ENCODE data around the gene BCAP31.
"Not testable (repeated sequence)": the region's sequence is repeated elsewhere in the genome, so short reads cannot be mapped to it uniquely, and the experiment has no call there.

Gene BCAP31

DNA sequence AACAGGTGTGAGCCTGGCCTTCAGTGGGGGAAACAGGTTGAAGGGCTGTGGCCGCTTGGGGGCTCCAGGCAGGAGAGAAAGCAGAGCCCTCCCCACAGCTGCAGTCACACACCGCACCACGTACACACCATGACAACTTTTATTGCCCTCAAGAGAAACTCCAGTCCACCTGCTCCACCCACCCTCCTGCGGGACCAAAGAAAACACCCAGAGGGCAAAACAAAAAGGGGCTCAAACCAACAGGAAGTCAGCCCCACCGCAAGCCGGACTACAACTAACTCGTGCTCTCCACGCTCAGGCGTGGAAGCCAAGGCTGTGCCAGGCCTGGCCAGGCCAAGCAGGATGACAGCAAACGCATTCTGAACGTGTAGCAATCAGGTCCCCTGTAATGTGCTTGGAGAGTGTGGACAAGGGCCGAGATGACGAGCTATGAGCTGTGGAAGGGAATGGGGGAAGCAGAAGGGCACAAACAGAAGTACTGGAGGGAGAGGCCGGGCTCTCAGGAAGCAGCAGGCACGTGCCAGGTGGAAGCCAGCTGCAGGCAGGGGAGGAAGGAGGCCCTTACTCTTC, 23.7 kb downstream of the BCAP31 start:
- Histone ChIP-seq H3K27ac (ENCODE audit: low read depth, low read length) (peak overlapping the region; percentile 81), H3K27me3 (ENCODE audit: control insufficient read depth, insufficient read depth, low read length) (no peaks in the 10 kb centered on the region), H3K9ac (ENCODE audit: low read length) (no peak overlapping the region), H3K36me3 (ENCODE audit: control insufficient read depth, insufficient read depth, low read length) (peaks cover 4% of the 10 kb centered on the region), H3K4me1 (ENCODE audit: control insufficient read depth, insufficient read depth, low read length) (peaks cover 10% of the 10 kb centered on the region), H3K4me3 (ENCODE audit: low read length) (no peak overlapping the region)

GRCh38 chrX:153699784-153700371, 24.3 kb downstream of the BCAP31 start:
- not testable (repeated sequence) for H3K27me3 ChIP-seq (ENCODE audit: control insufficient read depth, insufficient read depth, low read length); H3K4me3 ChIP-seq (ENCODE audit: low read length); H3K4me1 ChIP-seq (ENCODE audit: control insufficient read depth, insufficient read depth, low read length); H3K9ac ChIP-seq (ENCODE audit: low read length); H3K36me3 ChIP-seq (ENCODE audit: control insufficient read depth, insufficient read depth, low read length)
- H3K27ac ChIP-seq (ENCODE audit: low read depth, low read length): peak overlapping the region; percentile 81

DNA sequence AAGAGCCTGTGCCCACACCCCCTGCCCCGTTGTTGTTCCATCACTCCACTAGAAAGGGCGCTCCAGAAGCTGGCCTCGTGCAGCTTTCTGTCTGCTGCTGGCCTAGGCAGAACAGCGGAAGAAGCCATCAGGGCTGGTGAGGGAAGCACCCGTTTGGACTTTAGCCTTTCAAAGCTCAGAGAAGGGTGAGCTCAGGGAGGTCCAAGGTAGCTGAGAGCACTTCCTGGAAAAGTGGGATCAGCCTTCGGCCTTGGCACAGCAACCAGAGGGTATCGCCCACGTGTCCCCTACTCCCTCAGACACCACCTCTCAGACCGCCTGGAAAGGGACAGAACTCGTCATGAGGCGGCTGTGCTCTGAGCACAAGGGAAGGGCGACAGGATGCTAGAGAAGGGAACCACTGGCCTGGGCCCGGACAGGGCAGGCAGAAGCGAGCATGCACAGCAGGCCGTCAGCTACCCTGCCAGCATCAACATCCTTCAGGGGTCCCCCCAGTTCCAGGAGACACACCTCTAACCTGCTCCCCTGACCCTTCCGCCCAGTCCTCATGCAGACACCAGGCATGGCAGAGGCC, 24.9 kb downstream of the BCAP31 start:
- H3K27ac ChIP-seq (ENCODE audit: low read depth, low read length): peak overlapping the region; percentile 81
- not testable (repeated sequence) for H3K9ac ChIP-seq (ENCODE audit: low read length); H3K36me3 ChIP-seq (ENCODE audit: control insufficient read depth, insufficient read depth, low read length)

GRCh38 chrX:153697924-153698865, 26.0 kb downstream of the BCAP31 start:
- Histone ChIP-seq H3K27ac (ENCODE audit: low read depth, low read length) (no peak overlapping the region), H3K9ac (ENCODE audit: low read length) (no peak overlapping the region), H3K36me3 (ENCODE audit: control insufficient read depth, insufficient read depth, low read length) (peaks cover 4% of the 10 kb centered on the region), H3K4me3 (ENCODE audit: low read length) (peak overlapping the region; percentile 15), H3K27me3 (ENCODE audit: control insufficient read depth, insufficient read depth, low read length) (no peaks in the 10 kb centered on the region), H3K4me1 (ENCODE audit: control insufficient read depth, insufficient read depth, low read length) (peaks cover 4% of the 10 kb centered on the region)

More for the DNA sequence above, 24.9 kb downstream of the BCAP31 start:
- H3K4me3 ChIP-seq (ENCODE audit: low read length); H3K27me3 ChIP-seq (ENCODE audit: control insufficient read depth, insufficient read depth, low read length); H3K4me1 ChIP-seq (ENCODE audit: control insufficient read depth, insufficient read depth, low read length): not testable (repeated sequence)

- not testable (repeated sequence) for H3K9ac ChIP-seq (ENCODE audit: low read length); H3K4me3 ChIP-seq (ENCODE audit: low read length); H3K27ac ChIP-seq (ENCODE audit: low read depth, low read length); H3K36me3 ChIP-seq (ENCODE audit: control insufficient read depth, insufficient read depth, low read length); H3K27me3 ChIP-seq (ENCODE audit: control insufficient read depth, insufficient read depth, low read length); H3K4me1 ChIP-seq (ENCODE audit: control insufficient read depth, insufficient read depth, low read length)
Measured at GRCh38 chrX:153696986-153697722, 27.0 kb downstream of the BCAP31 start.

DNA sequence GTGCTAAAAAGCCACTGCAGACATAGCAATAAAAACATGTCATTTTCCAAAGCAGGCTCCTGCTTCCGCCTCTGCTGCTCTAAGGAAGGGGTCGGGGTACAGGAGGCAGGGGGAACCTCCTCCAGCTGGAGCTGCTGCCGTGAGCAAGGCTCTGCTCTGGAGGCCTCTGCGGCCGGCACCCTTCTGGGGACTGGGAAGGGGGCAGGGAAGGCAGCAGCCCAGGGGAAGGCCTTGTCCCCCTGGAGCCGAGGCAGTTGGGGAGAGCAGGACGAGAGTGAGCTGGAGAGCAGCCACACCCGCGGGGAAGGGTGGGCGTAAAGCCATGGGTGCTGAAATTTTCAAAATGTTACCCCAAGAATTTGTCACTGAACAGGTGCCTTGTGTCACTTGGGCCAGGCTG, 27.6 kb downstream of the BCAP31 start:
- H3K27ac ChIP-seq (ENCODE audit: low read depth, low read length); H3K9ac ChIP-seq (ENCODE audit: low read length); H3K27me3 ChIP-seq (ENCODE audit: control insufficient read depth, insufficient read depth, low read length); H3K4me3 ChIP-seq (ENCODE audit: low read length); H3K4me1 ChIP-seq (ENCODE audit: control insufficient read depth, insufficient read depth, low read length); H3K36me3 ChIP-seq (ENCODE audit: control insufficient read depth, insufficient read depth, low read length): not testable (repeated sequence)

- H3K36me3 ChIP-seq (ENCODE audit: control insufficient read depth, insufficient read depth, low read length): no peaks in the 10 kb centered on the region
Measured at GRCh38 chrX:153696100-153696499, 28.1 kb downstream of the BCAP31 start.

GRCh38 chrX:153694687-153695270, 29.4 kb downstream of the BCAP31 start:
- Histone ChIP-seq H3K9ac (ENCODE audit: low read length) (no peak overlapping the region), H3K27me3 (ENCODE audit: control insufficient read depth, insufficient read depth, low read length) (no peaks in the 10 kb centered on the region), H3K4me3 (ENCODE audit: low read length) (no peak overlapping the region), H3K36me3 (ENCODE audit: control insufficient read depth, insufficient read depth, low read length) (no peaks in the 10 kb centered on the region), H3K27ac (ENCODE audit: low read depth, low read length) (no peak overlapping the region), H3K4me1 (ENCODE audit: control insufficient read depth, insufficient read depth, low read length) (peaks cover 2% of the 10 kb centered on the region)

More at GRCh38 chrX:153696100-153696499, 28.1 kb downstream of the BCAP31 start:
- Histone ChIP-seq H3K27me3 (ENCODE audit: control insufficient read depth, insufficient read depth, low read length) (no peaks in the 10 kb centered on the region), H3K27ac (ENCODE audit: low read depth, low read length) (no peak overlapping the region), H3K4me1 (ENCODE audit: control insufficient read depth, insufficient read depth, low read length) (peaks cover 4% of the 10 kb centered on the region), H3K4me3 (ENCODE audit: low read length) (no peak overlapping the region), H3K9ac (ENCODE audit: low read length) (no peak overlapping the region)

GRCh38 chrX:153694256-153694655, 29.9 kb downstream of the BCAP31 start:
- not testable (repeated sequence) for H3K27me3 ChIP-seq (ENCODE audit: control insufficient read depth, insufficient read depth, low read length); H3K9ac ChIP-seq (ENCODE audit: low read length); H3K27ac ChIP-seq (ENCODE audit: low read depth, low read length); H3K36me3 ChIP-seq (ENCODE audit: control insufficient read depth, insufficient read depth, low read length); H3K4me1 ChIP-seq (ENCODE audit: control insufficient read depth, insufficient read depth, low read length); H3K4me3 ChIP-seq (ENCODE audit: low read length)

DNA sequence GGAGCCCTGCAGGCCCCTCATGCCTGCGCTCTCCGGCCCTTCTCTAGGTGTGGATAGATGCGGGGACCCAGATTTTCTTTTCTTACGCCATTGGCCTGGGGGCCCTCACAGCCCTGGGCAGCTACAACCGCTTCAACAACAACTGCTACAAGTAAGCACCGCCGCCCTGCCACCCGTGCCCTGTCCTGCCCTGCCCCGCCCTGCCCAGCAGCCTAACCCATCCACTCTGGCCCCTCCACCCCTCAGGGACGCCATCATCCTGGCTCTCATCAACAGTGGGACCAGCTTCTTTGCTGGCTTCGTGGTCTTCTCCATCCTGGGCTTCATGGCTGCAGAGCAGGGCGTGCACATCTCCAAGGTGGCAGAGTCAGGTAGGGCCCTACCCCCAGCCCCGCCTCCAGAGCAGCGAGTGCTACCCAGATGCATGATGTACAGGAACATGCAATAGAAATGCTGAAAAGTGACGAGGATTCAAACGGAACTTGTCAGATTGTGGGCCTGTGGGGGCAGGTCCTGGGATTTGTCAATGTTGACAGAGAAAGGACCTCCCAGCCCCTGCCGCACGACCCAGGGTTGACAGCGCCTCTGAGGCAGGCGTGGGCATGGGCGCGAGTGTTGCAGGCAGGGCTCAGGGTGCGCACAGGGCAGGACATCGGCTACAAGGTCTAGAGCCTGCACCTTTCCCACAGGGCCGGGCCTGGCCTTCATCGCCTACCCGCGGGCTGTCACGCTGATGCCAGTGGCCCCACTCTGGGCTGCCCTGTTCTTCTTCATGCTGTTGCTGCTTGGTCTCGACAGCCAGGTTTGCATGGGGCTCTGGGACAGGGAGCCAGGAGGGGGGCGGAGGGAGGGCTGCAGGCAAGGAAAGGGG, 30.7 kb downstream of the BCAP31 start:
- H3K27ac ChIP-seq (ENCODE audit: low read depth, low read length): peak overlapping the region; percentile 51
- H3K27me3 ChIP-seq (ENCODE audit: control insufficient read depth, insufficient read depth, low read length): no peaks in the 10 kb centered on the region
- no peak overlapping the region for H3K4me3 ChIP-seq (ENCODE audit: low read length)
- H3K9ac ChIP-seq (ENCODE audit: low read length): no peak overlapping the region
- H3K36me3 ChIP-seq (ENCODE audit: control insufficient read depth, insufficient read depth, low read length): no peaks in the 10 kb centered on the region
- peaks cover 3% of the 10 kb centered on the region for H3K4me1 ChIP-seq (ENCODE audit: control insufficient read depth, insufficient read depth, low read length)

GRCh38 chrX:153692611-153693156, 31.5 kb downstream of the BCAP31 start:
- H3K4me1 ChIP-seq (ENCODE audit: control insufficient read depth, insufficient read depth, low read length): peaks cover 3% of the 10 kb centered on the region
- H3K36me3 ChIP-seq (ENCODE audit: control insufficient read depth, insufficient read depth, low read length): no peaks in the 10 kb centered on the region
- H3K4me3 ChIP-seq (ENCODE audit: low read length): no peak overlapping the region
- H3K27ac ChIP-seq (ENCODE audit: low read depth, low read length): no peak overlapping the region
- no peaks in the 10 kb centered on the region for H3K27me3 ChIP-seq (ENCODE audit: control insufficient read depth, insufficient read depth, low read length)
- H3K9ac ChIP-seq (ENCODE audit: low read length): no peak overlapping the region
